HepG2 (cell line): Measurements from ENCODE around the gene GNG13. TPM values are rescaled to one million over a fixed set of nuclear protein-coding genes. Genes with fewer than 3 reads are reported as not detected.

Source experiments
- ATAC-seq: fragments of 200-7000 bp; cut with Tn5 transposase; 3 replicates; pipeline ENCODE4 v1.9.1; 2020; ENCODE audit warnings: mild to moderate bottlenecking, moderate library complexity
- BruUV-seq: library from RNA; stranded (reverse); fragments of 400-500 nt; replicated peaks from 2 replicates; lab custom pipeline; 2021; lab: Mats Ljungman, UMichigan
- CTCF ChIA-PET: fragments of 300-600 bp; formaldehyde crosslinking; extraction: SDS; loops from one replicate; lab custom pipeline; 2021; ENCODE audit warnings: low total read pairs, inconsistent platforms, low intra/inter-chr PET ratio; lab: Yijun Ruan, JAX
- POLR2A ChIA-PET: fragments of 350-600 bp; sonication (Branson Sonifier 250); formaldehyde crosslinking; loops from one replicate; lab custom pipeline; 2020; ENCODE audit warnings: antibody characterized with exemption, inconsistent platforms; lab: Yijun Ruan, JAX
- DNase-seq: peaks from one replicate; pipeline ENCODE4 v3.0.0-alpha.2; 2015; ENCODE audit warnings: low spot score
- FAIRE-seq: peaks from 3 replicates; lab custom pipeline; 2011; peaks lifted over from hg19 to GRCh38; lab: Jason Lieb, UNC
- H2AFZ ChIP-seq: one replicate; pipeline ENCODE4 v1.6.1; 2011; ENCODE audit warnings: low read length, inconsistent platforms
- H3K27ac ChIP-seq: fragments of 300-600 bp; 3 replicates; pipeline ENCODE4 v1.8.0; 2011; ENCODE audit warnings: mixed run types, mild to moderate bottlenecking, mixed read lengths, low read length, inconsistent platforms; ENCODE audit not compliant: insufficient read depth; ENCODE audit errors: extremely low read length
- H3K27me3 ChIP-seq, 2 experiments: fragments of 200-600 bp in 1 of 2; 2 replicates in 1 of 2; 3 replicates in 1 of 2; pipeline versions ENCODE4 v1.6.0 to v1.8.0; 2011; ENCODE audit warnings: low read length in 2 of 2, mild to moderate bottlenecking in 2 of 2, moderate library complexity in 2 of 2, inconsistent platforms in 1 of 2; ENCODE audit not compliant: insufficient read depth in 2 of 2, control insufficient read depth in 1 of 2
- H3K36me3 ChIP-seq, 2 experiments: fragments of 200-600 bp in 1 of 2; replicated peaks in 1 of 2; 2 replicates in 1 of 2; 3 replicates in 1 of 2; pipeline versions ENCODE4 v1.5.1 to v1.8.0; 2011; ENCODE audit warnings: low read length in 2 of 2, inconsistent platforms in 1 of 2; ENCODE audit not compliant: insufficient read depth in 2 of 2, control insufficient read depth in 1 of 2
- H3K4me1 ChIP-seq: 2 replicates; pipeline ENCODE4 v1.5.1; 2012; ENCODE audit warnings: low read length, inconsistent platforms; ENCODE audit not compliant: insufficient read depth
- H3K4me2 ChIP-seq: 2 replicates; pipeline ENCODE4 v1.6.0; 2011; ENCODE audit warnings: low read depth, low read length, inconsistent platforms
- H3K4me3 ChIP-seq, 3 experiments: fragments of 200-600 bp in 1 of 3; sonication (generic), shearing (Covaris generic) in 1 of 3; replicated peaks in 1 of 3; 2 replicates each; pipeline ENCODE4 v1.5.1; 2011 to 2016; ENCODE audit warnings: low read length in 3 of 3, inconsistent platforms in 2 of 3, low read depth in 2 of 3, mild to moderate bottlenecking in 2 of 3, control low read depth in 1 of 3, mixed read lengths in 1 of 3; ENCODE audit not compliant: insufficient read depth in 1 of 3
- H3K79me2 ChIP-seq: one replicate; pipeline ENCODE4 v1.6.1; 2011; ENCODE audit warnings: low read length, inconsistent platforms; ENCODE audit not compliant: insufficient read depth
- H3K9ac ChIP-seq: 2 replicates; pipeline ENCODE4 v1.6.0; 2011; ENCODE audit warnings: mild to moderate bottlenecking, low read depth, low read length, inconsistent platforms; ENCODE audit not compliant: insufficient read depth
- H3K9me3 ChIP-seq: 2 replicates; pipeline ENCODE4 v1.5.1; 2012; ENCODE audit warnings: mild to moderate bottlenecking, low read length
- H4K20me1 ChIP-seq: 2 replicates; pipeline ENCODE4 v1.6.0; 2011; ENCODE audit warnings: inconsistent platforms, mild to moderate bottlenecking, low read length, moderate library complexity; ENCODE audit not compliant: insufficient read depth
- CCDC6 ChIP-seq: sonication (generic); formaldehyde crosslinking; IDR thresholded peaks from 2 replicates; pipeline ENCODE4 v1.8.1; 2022; ENCODE audit warnings: mild to moderate bottlenecking, missing genetic modification reagents, moderate library complexity
- NR2F6 ChIP-seq, 2 experiments: IDR thresholded peaks; 2 replicates each; pipeline ENCODE4 v1.6.1; 2016; ENCODE audit warnings: antibody characterized with exemption in 1 of 2, mild to moderate bottlenecking in 1 of 2
- RAD21 ChIP-seq: fragments of 450-650 bp; formaldehyde crosslinking; IDR thresholded peaks from 2 replicates; pipeline ENCODE4 v1.5.0; 2020; ENCODE audit warnings: mild to moderate bottlenecking
- SMC3 ChIP-seq: IDR thresholded peaks from 2 replicates; pipeline ENCODE4 v1.6.1; 2011; ENCODE audit warnings: low read length, improper control_type of control experiment
- STAG1 ChIP-seq: sonication (generic); formaldehyde crosslinking; IDR thresholded peaks from 2 replicates; pipeline ENCODE4 v1.4.0; 2020; ENCODE audit warnings: missing genetic modification reagents
- XRCC5 ChIP-seq: fragments of 200-400 bp; formaldehyde crosslinking; optimal IDR thresholded peaks from 2 replicates; pipeline ENCODE3; 2017; ENCODE audit warnings: mild to moderate bottlenecking, low read length
- ZNF431 ChIP-seq: sonication (generic); formaldehyde crosslinking; IDR thresholded peaks from 2 replicates; pipeline ENCODE4 v1.9.0; 2022; ENCODE audit warnings: missing genetic modification reagents, low read depth, mild to moderate bottlenecking, borderline replicate concordance
- WGBS: methylation state at CpG from one replicate; pipeline ENCODE4 v1.1.6; 2017; ENCODE audit warnings: low lambda C conversion rate; 5-methylcytosine and 5-hydroxymethylcytosine counted together
- in situ Hi-C: cut with HindIII; loops from 2 replicates; pipeline ENCODE4 v1.10.0; 2017; ENCODE audit warnings: low pct_unique_long_range_greater_than_20kb; ENCODE audit not compliant: extremely low pct_ligation_motif_present
- intact Hi-C: fragments of 100-400 bp; cut with micrococcal nuclease; formaldehyde crosslinking; loops from one replicate; pipeline ENCODE4 v1.10.0; 2022; ENCODE audit not compliant: unreplicated experiment
- polyA plus RNA-seq, 8 experiments: library from polyadenylated mRNA; depleted of rRNA in 3 of 8; stranded (reverse) in 7 of 8; unstranded in 1 of 8; fragments of >200 nt; fragmentation: Illumina TruSeq in 4 of 8; extraction: Trizol in 4 of 8; gene quantifications; 2 replicates each; pipeline versions ENCODE4 v1.2.1 to v1.2.3, GENCODE V29; 2011 to 2016; ENCODE audit warnings: low read depth in 4 of 8, missing spikeins in 1 of 8, mixed read lengths in 1 of 8; ENCODE audit not compliant: insufficient read depth in 1 of 8
- total RNA-seq, 5 experiments: library from RNA; depleted of rRNA; stranded (reverse); fragments of >200 nt; fragmentation: Illumina TruSeq; extraction: Trizol; gene quantifications; 2 replicates each; pipeline ENCODE4 v1.2.3, GENCODE V29; 2016; ENCODE audit warnings: low read depth in 1 of 5
- TF ChIP-seq, protein P1 (sequence below): sonication (generic); formaldehyde crosslinking; conservative IDR thresholded peaks from 2 replicates; pipeline ENCODE4 v1.4.0; 2020; ENCODE audit warnings: mild to moderate bottlenecking, missing genetic modification reagents, moderate library complexity
- TF ChIP-seq, protein P2 (sequence below): sonication (generic); formaldehyde crosslinking; IDR thresholded peaks from 2 replicates; pipeline ENCODE4 v1.4.0; 2020; ENCODE audit warnings: mild to moderate bottlenecking, missing genetic modification reagents
- TF ChIP-seq, protein P3 (sequence below): sonication (generic); formaldehyde crosslinking; IDR thresholded peaks from 2 replicates; pipeline ENCODE4 v1.4.0; 2020; ENCODE audit warnings: missing genetic modification reagents
- TF ChIP-seq, protein P4 (sequence below): sonication (generic); formaldehyde crosslinking; IDR thresholded peaks from 2 replicates; pipeline ENCODE4 v1.4.0; 2020; ENCODE audit warnings: missing genetic modification reagents, low read depth, mild to moderate bottlenecking, borderline replicate concordance
- TF ChIP-seq, protein P5 (sequence below): sonication (generic); formaldehyde crosslinking; IDR thresholded peaks from 2 replicates; pipeline ENCODE4 v1.5.1; 2020; ENCODE audit warnings: mild to moderate bottlenecking, missing genetic modification reagents, moderate library complexity

Gene GNG13
- total and polyA plus RNA-seq, 2 of the 13 experiments (the other 11 are each of a cell fraction or from before 2014, with no cell fraction given) = not detected

DNA sequence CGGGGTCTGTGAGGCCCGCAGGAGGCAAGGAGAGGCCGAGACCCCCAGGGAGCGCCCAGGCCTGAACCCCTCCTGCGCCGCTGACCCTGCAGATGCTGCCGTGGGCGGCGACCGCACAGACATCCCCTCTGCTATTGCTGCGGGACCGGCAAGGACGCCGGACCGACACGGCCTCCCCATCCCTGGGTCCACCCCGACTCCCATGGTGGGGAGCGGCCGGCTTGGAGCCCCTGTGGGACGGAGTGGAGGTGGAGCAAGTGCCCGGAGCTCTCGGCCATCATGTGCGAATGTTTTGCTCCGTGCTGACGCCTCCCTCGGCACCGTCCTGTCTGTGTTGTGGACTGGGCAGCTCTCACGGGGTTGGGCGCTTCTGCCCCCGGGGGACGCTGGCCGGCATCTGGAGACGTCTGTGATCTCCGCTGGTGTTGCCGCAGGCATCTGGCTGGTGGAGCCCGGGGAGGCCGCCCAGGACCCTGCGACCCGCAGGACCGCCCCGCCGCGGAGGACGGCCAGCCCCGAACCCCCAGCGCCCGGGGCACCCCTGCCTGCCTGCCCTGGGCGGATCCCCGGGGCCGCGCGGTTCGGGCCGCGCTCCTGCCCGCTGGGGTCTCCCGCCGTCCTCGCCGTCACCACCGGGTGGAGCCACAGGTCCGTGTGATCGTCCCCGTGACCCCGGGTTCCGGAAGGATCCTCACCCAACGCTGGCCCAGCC, 12.8 kb upstream of the GNG13 start:
- ATAC-seq (peak; percentile 87), DNase-seq (peak; percentile 12), FAIRE-seq (no peak)
- no peaks in the 10 kb centered on the region for H3K79me2 ChIP-seq
- 0 out of 2 replicates have a peak, but pooled peaks cover under 1% of the 10 kb centered on the region for H4K20me1 ChIP-seq
- POLR2A ChIA-PET = no interaction called here
- intact Hi-C loops (no loop called here), in situ Hi-C loops (loop anchor here (5.0 to 25.0 kb wide), 2 partner anchors 239 to 399 kb away; no protein-coding TSS in a partner anchor)
- CTCF ChIA-PET = interaction anchor here (3.6 kb wide), 1 partner anchor 243 kb away, joined by 42 read pairs; no protein-coding TSS in a partner anchor
- no peaks in the 10 kb centered on the region for H3K4me1 ChIP-seq
- H3K27ac ChIP-seq = no peak overlapping the region
- H3K4me2 ChIP-seq = no peak overlapping the region
- 33% methylated on average over 15 of the region's 67 CpGs for WGBS
- no peaks in the 10 kb centered on the region for H3K9me3 ChIP-seq
- H3K9ac ChIP-seq = no peak overlapping the region
- no peaks in the 10 kb centered on the region for H3K36me3 ChIP-seq
- BruUV-seq = no TSS peak
- H3K4me3 ChIP-seq = no peak overlapping the region
- H3K27me3 ChIP-seq = peaks cover 26 to 84% of the 10 kb centered on the region in 2 experiments
- H2AFZ ChIP-seq = no peak overlapping the region
- TF ChIP-seq RAD21 (peak; percentile 94), STAG1 (peak; percentile 97), SMC3 (peak; percentile 36; the same call in 1 of the 2 replicates), NR2F6 (IDR thresholded peaks at IDR 0.05) (no peak), NR2F6 (CRISPR knock-in tag; IDR thresholded peaks at IDR 0.05) (peak; percentile 51; the same call in 1 of the 2 replicates), CCDC6 (CRISPR knock-in tag) (no peak), XRCC5 (peak; percentile 27), ZNF431 (CRISPR knock-in tag) (no peak)
- TF ChIP-seq, protein P1, sequence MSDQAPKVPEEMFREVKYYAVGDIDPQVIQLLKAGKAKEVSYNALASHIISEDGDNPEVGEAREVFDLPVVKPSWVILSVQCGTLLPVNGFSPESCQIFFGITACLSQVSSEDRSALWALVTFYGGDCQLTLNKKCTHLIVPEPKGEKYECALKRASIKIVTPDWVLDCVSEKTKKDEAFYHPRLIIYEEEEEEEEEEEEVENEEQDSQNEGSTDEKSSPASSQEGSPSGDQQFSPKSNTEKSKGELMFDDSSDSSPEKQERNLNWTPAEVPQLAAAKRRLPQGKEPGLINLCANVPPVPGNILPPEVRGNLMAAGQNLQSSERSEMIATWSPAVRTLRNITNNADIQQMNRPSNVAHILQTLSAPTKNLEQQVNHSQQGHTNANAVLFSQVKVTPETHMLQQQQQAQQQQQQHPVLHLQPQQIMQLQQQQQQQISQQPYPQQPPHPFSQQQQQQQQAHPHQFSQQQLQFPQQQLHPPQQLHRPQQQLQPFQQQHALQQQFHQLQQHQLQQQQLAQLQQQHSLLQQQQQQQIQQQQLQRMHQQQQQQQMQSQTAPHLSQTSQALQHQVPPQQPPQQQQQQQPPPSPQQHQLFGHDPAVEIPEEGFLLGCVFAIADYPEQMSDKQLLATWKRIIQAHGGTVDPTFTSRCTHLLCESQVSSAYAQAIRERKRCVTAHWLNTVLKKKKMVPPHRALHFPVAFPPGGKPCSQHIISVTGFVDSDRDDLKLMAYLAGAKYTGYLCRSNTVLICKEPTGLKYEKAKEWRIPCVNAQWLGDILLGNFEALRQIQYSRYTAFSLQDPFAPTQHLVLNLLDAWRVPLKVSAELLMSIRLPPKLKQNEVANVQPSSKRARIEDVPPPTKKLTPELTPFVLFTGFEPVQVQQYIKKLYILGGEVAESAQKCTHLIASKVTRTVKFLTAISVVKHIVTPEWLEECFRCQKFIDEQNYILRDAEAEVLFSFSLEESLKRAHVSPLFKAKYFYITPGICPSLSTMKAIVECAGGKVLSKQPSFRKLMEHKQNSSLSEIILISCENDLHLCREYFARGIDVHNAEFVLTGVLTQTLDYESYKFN (CRISPR knock-in tag) = no peak
- TF ChIP-seq, protein P2, sequence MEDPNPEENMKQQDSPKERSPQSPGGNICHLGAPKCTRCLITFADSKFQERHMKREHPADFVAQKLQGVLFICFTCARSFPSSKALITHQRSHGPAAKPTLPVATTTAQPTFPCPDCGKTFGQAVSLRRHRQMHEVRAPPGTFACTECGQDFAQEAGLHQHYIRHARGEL (CRISPR knock-in tag) = no peak
- TF ChIP-seq, protein P3, sequence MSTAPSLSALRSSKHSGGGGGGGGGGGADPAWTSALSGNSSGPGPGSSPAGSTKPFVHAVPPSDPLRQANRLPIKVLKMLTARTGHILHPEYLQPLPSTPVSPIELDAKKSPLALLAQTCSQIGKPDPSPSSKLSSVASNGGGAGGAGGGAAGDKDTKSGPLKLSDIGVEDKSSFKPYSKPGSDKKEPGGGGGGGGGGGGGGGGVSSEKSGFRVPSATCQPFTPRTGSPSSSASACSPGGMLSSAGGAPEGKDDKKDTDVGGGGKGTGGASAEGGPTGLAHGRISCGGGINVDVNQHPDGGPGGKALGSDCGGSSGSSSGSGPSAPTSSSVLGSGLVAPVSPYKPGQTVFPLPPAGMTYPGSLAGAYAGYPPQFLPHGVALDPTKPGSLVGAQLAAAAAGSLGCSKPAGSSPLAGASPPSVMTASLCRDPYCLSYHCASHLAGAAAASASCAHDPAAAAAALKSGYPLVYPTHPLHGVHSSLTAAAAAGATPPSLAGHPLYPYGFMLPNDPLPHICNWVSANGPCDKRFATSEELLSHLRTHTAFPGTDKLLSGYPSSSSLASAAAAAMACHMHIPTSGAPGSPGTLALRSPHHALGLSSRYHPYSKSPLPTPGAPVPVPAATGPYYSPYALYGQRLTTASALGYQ = no peak
- TF ChIP-seq, protein P4, sequence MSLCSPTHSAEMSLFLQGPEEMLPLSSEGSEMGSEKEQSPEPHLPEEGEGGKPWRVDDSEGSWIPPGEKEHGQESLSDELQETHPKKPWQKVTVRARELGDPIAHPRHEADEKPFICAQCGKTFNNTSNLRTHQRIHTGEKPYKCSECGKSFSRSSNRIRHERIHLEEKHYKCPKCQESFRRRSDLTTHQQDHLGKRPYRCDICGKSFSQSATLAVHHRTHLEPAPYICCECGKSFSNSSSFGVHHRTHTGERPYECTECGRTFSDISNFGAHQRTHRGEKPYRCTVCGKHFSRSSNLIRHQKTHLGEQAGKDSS (CRISPR knock-in tag) = 0 out of 2 replicates have a peak, but pooled peaks have one; percentile 29
- TF ChIP-seq, protein P5, sequence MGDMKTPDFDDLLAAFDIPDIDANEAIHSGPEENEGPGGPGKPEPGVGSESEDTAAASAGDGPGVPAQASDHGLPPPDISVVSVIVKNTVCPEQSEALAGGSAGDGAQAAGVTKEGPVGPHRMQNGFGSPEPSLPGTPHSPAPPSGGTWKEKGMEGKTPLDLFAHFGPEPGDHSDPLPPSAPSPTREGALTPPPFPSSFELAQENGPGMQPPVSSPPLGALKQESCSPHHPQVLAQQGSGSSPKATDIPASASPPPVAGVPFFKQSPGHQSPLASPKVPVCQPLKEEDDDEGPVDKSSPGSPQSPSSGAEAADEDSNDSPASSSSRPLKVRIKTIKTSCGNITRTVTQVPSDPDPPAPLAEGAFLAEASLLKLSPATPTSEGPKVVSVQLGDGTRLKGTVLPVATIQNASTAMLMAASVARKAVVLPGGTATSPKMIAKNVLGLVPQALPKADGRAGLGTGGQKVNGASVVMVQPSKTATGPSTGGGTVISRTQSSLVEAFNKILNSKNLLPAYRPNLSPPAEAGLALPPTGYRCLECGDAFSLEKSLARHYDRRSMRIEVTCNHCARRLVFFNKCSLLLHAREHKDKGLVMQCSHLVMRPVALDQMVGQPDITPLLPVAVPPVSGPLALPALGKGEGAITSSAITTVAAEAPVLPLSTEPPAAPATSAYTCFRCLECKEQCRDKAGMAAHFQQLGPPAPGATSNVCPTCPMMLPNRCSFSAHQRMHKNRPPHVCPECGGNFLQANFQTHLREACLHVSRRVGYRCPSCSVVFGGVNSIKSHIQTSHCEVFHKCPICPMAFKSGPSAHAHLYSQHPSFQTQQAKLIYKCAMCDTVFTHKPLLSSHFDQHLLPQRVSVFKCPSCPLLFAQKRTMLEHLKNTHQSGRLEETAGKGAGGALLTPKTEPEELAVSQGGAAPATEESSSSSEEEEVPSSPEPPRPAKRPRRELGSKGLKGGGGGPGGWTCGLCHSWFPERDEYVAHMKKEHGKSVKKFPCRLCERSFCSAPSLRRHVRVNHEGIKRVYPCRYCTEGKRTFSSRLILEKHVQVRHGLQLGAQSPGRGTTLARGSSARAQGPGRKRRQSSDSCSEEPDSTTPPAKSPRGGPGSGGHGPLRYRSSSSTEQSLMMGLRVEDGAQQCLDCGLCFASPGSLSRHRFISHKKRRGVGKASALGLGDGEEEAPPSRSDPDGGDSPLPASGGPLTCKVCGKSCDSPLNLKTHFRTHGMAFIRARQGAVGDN (CRISPR knock-in tag) = peak; percentile 37
